Measurements from ENCODE around the gene CTSZ. TPM values are rescaled to one million over a fixed set of nuclear protein-coding genes. Genes with fewer than 3 reads are reported as not detected.
A peak's percentile ranks its signal among the peaks of the same experiment; 100 is the strongest.

Gene CTSZ
- total RNA-seq, 1 donor from 2014 or later: 131 TPM

- no peak for TF ChIP-seq CTCF (IDR thresholded peaks at IDR 0.05; ENCODE audit: borderline replicate concordance)
- H3K36me3 ChIP-seq: no peaks in the 10 kb centered on the region
- no peak overlapping the region for H3K4me3 ChIP-seq
- H3K9me3 ChIP-seq (replicated peaks): no peaks in the 10 kb centered on the region
- intact Hi-C loops (cut with micrococcal nuclease): no loop called here
- no peak overlapping the region for H3K27ac ChIP-seq (replicated peaks)
- peaks cover 5% of the 10 kb centered on the region for H3K4me1 ChIP-seq
- peaks cover 17% of the 10 kb centered on the region for H3K27me3 ChIP-seq (ENCODE audit: low read depth)
- no peak for DNase-seq
These were observed 41.1 kb upstream of the CTSZ start for GRCh38 chr20:59047938-59048680.

- Histone ChIP-seq H3K4me1 (peaks cover 14% of the 10 kb centered on the region), H3K36me3 (no peaks in the 10 kb centered on the region), H3K27ac (replicated peaks) (no peak overlapping the region), H3K27me3 (ENCODE audit: low read depth) (peaks cover 14% of the 10 kb centered on the region), H3K4me3 (no peak overlapping the region), H3K9me3 (replicated peaks) (no peaks in the 10 kb centered on the region)
- TF ChIP-seq CTCF (IDR thresholded peaks at IDR 0.05; ENCODE audit: borderline replicate concordance): no peak
- no peak for DNase-seq
- intact Hi-C loops (cut with micrococcal nuclease): no loop called here
These were observed 39.8 kb upstream of the CTSZ start for GRCh38 chr20:59046862-59047261.

GRCh38 chr20:59044796-59045195 is 37.7 kb upstream of the CTSZ start:
- H3K36me3 ChIP-seq: no peaks in the 10 kb centered on the region
- no peak for DNase-seq
- no peak overlapping the region for H3K4me3 ChIP-seq
- H3K27ac ChIP-seq (replicated peaks): no peak overlapping the region
- intact Hi-C loops (cut with micrococcal nuclease): no loop called here
- no peak for TF ChIP-seq CTCF (IDR thresholded peaks at IDR 0.05; ENCODE audit: borderline replicate concordance)
- H3K9me3 ChIP-seq (replicated peaks): no peaks in the 10 kb centered on the region
- peaks cover 35% of the 10 kb centered on the region for H3K4me1 ChIP-seq
- no peaks in the 10 kb centered on the region for H3K27me3 ChIP-seq (ENCODE audit: low read depth)

- peaks cover 40% of the 10 kb centered on the region for H3K4me1 ChIP-seq
- H3K9me3 ChIP-seq (replicated peaks): no peaks in the 10 kb centered on the region
- no peaks in the 10 kb centered on the region for H3K27me3 ChIP-seq (ENCODE audit: low read depth)
- DNase-seq: no peak
- no peak for TF ChIP-seq CTCF (IDR thresholded peaks at IDR 0.05; ENCODE audit: borderline replicate concordance)
- no peaks in the 10 kb centered on the region for H3K36me3 ChIP-seq
- no peak overlapping the region for H3K4me3 ChIP-seq
- intact Hi-C loops (cut with micrococcal nuclease): no loop called here
- peak overlapping the region; percentile 88 for H3K27ac ChIP-seq (replicated peaks)
These were observed 37.2 kb upstream of the CTSZ start for GRCh38 chr20:59044295-59044694.

DNA sequence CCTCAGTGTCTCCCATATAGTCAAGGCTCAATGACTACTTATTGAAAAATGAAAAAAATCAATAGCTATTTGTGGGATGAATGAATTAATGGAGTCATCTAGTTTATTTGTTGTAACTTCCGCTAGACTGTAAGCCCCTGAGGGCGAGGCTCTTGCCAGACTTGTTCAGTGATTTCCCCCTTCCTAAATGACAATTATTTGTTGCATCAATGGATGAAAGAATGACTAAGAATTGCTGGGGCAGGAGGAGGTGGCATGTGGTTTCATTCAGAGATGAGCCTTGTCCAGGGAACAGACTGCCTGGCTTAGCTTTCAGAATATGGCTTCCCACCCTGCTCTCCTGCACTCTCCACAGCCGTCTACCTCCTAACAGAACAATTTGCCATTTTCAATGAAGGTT is 36.6 kb upstream of the CTSZ start:
- Histone ChIP-seq H3K9me3 (replicated peaks) (no peaks in the 10 kb centered on the region), H3K4me3 (no peak overlapping the region), H3K36me3 (no peaks in the 10 kb centered on the region), H3K27ac (replicated peaks) (peak overlapping the region; percentile 88), H3K27me3 (ENCODE audit: low read depth) (no peaks in the 10 kb centered on the region), H3K4me1 (peaks cover 45% of the 10 kb centered on the region)
- no peak for DNase-seq
- intact Hi-C loops (cut with micrococcal nuclease): no loop called here
- TF ChIP-seq CTCF (IDR thresholded peaks at IDR 0.05; ENCODE audit: borderline replicate concordance): no peak

All from left ventricle myocardium inferior (tissue), 1 donor.